Mesenchymal stem cell (in vitro differentiated cells and primary cell): ENCODE results near the gene CHST11.

Experiments
- DNase-seq: peaks from one replicate; pipeline ENCODE4 v3.0.0-alpha.2; 2013
- H2AFZ ChIP-seq: one replicate; pipeline ENCODE4 v1.6.1; 2013; ENCODE audit warnings: low read depth, mild to moderate bottlenecking, control low read depth, inconsistent platforms, low read length, moderate library complexity
- H2AK5ac ChIP-seq: 2 replicates; pipeline ENCODE4 v1.6.1; 2013; ENCODE audit warnings: low read length, moderate library complexity, mild to moderate bottlenecking, inconsistent platforms; ENCODE audit not compliant: severe bottlenecking
- H2BK120ac ChIP-seq: one replicate; pipeline ENCODE4 v1.6.1; 2013; ENCODE audit warnings: low read depth, mild to moderate bottlenecking, inconsistent platforms, low read length, moderate library complexity
- H2BK12ac ChIP-seq, 2 experiments: one replicate each; pipeline ENCODE4 v1.6.1; 2013; ENCODE audit warnings: inconsistent platforms in 2 of 2, low read length in 2 of 2, mild to moderate bottlenecking in 2 of 2, moderate library complexity in 2 of 2, control low read depth in 1 of 2
- H2BK15ac ChIP-seq: one replicate; pipeline ENCODE4 v1.6.1; 2013; ENCODE audit warnings: mild to moderate bottlenecking, low read depth, inconsistent platforms; ENCODE audit not compliant: poor library complexity, severe bottlenecking
- H2BK5ac ChIP-seq: 2 replicates; pipeline ENCODE4 v1.6.1; 2013; ENCODE audit warnings: low read depth, mild to moderate bottlenecking, low read length, control low read depth, inconsistent platforms; ENCODE audit not compliant: poor library complexity, severe bottlenecking
- H3K14ac ChIP-seq, 2 experiments: one replicate each; pipeline ENCODE4 v1.6.1; 2013; ENCODE audit warnings: inconsistent platforms in 2 of 2, low read length in 2 of 2, control low read depth in 1 of 2, mild to moderate bottlenecking in 1 of 2, moderate library complexity in 1 of 2
- H3K18ac ChIP-seq, 2 experiments: one replicate each; pipeline ENCODE4 v1.6.1; 2013; ENCODE audit warnings: inconsistent platforms in 2 of 2, low read length in 2 of 2, control low read depth in 1 of 2, low read depth in 1 of 2, mild to moderate bottlenecking in 1 of 2
- H3K23ac ChIP-seq, 2 experiments: one replicate each; pipeline ENCODE4 v1.6.1; 2013; ENCODE audit warnings: inconsistent platforms in 2 of 2, low read length in 2 of 2, mild to moderate bottlenecking in 2 of 2, moderate library complexity in 2 of 2, control low read depth in 1 of 2
- H3K27ac ChIP-seq: 2 replicates; pipeline ENCODE4 v1.5.1; 2013; ENCODE audit warnings: mild to moderate bottlenecking, moderate library complexity, low read length, control low read depth, inconsistent platforms; ENCODE audit not compliant: poor library complexity, severe bottlenecking
- H3K27me3 ChIP-seq, 2 experiments: 2 replicates each; pipeline versions ENCODE4 v1.6.1 to v1.7.0; 2013; ENCODE audit warnings: low read length in 2 of 2, mild to moderate bottlenecking in 2 of 2, moderate library complexity in 2 of 2, control low read depth in 1 of 2, inconsistent platforms in 1 of 2; ENCODE audit not compliant: control insufficient read depth in 1 of 2, insufficient read depth in 1 of 2
- H3K36me3 ChIP-seq, 2 experiments: 2 replicates each; pipeline versions ENCODE4 v1.6.1 to v1.7.0; 2013; ENCODE audit warnings: low read length in 2 of 2, control low read depth in 1 of 2, inconsistent platforms in 1 of 2, low read depth in 1 of 2, mild to moderate bottlenecking in 1 of 2; ENCODE audit not compliant: insufficient read depth in 2 of 2, control insufficient read depth in 1 of 2
- H3K4ac ChIP-seq, 2 experiments: one replicate each; pipeline ENCODE4 v1.6.1; 2013; ENCODE audit warnings: inconsistent platforms in 2 of 2, low read length in 2 of 2, mild to moderate bottlenecking in 2 of 2, moderate library complexity in 2 of 2, control low read depth in 1 of 2, low read depth in 1 of 2
- H3K4me1 ChIP-seq: 2 replicates; pipeline ENCODE4 v1.6.1; 2013; ENCODE audit warnings: low read depth, low read length, control low read depth; ENCODE audit not compliant: control insufficient read depth, insufficient read depth
- H3K4me2 ChIP-seq: 2 replicates; pipeline ENCODE4 v1.6.1; 2013; ENCODE audit warnings: low read length, mild to moderate bottlenecking, inconsistent platforms; ENCODE audit not compliant: poor library complexity, severe bottlenecking
- H3K4me3 ChIP-seq, 2 experiments: 2 replicates each; pipeline versions ENCODE4 v1.5.1 to v1.7.0; 2013; ENCODE audit warnings: low read length in 2 of 2, mild to moderate bottlenecking in 2 of 2, control low read depth in 1 of 2, low read depth in 1 of 2; ENCODE audit not compliant: insufficient read depth in 1 of 2
- H3K79me1 ChIP-seq: replicated peaks from 2 replicates; pipeline ENCODE4 v1.6.1; 2013; ENCODE audit warnings: mild to moderate bottlenecking, control low read depth, low read length, inconsistent platforms; ENCODE audit not compliant: poor library complexity, severe bottlenecking
- H3K9ac ChIP-seq: 2 replicates; pipeline ENCODE4 v1.7.0; 2013; ENCODE audit warnings: mild to moderate bottlenecking, low read length, moderate library complexity
- H3K9me3 ChIP-seq: 2 replicates; pipeline ENCODE4 v1.7.0; 2013; ENCODE audit warnings: mild to moderate bottlenecking, low read length; ENCODE audit not compliant: control insufficient read depth
- H4K8ac ChIP-seq: one replicate; pipeline ENCODE4 v1.6.1; 2013; ENCODE audit warnings: inconsistent platforms, mild to moderate bottlenecking, low read length, moderate library complexity
- H4K91ac ChIP-seq: one replicate; pipeline ENCODE4 v1.6.1; 2013; ENCODE audit warnings: mild to moderate bottlenecking, low read length, inconsistent platforms
- whole genome bisulfite sequencing: methylation state at CpG from one replicate; pipeline ENCODE4 v1.1.7; 2013; ENCODE audit warnings: mixed read lengths; 5-methylcytosine and 5-hydroxymethylcytosine counted together

CHST11 gene

GRCh38 chr12:104785886-104786285, 329.1 kb downstream of the CHST11 start:
- peaks cover 6% of the 10 kb centered on the region for H3K9me3 ChIP-seq
- no peak overlapping the region for H3K14ac ChIP-seq
- 77% methylated on average over 4 of the region's 5 CpGs for WGBS
- no peak overlapping the region for H3K4me2 ChIP-seq
- no peak overlapping the region for H4K91ac ChIP-seq
- H3K23ac ChIP-seq: no peak overlapping the region
- no peak overlapping the region for H3K4me3 ChIP-seq
- H3K18ac ChIP-seq: no peak overlapping the region
- no peak overlapping the region for H2BK15ac ChIP-seq
- no peak overlapping the region for H2AFZ ChIP-seq
- H2BK12ac ChIP-seq: no peak overlapping the region
- H3K27me3 ChIP-seq: peaks cover 0 to 10% of the 10 kb centered on the region in 2 experiments
- H2BK120ac ChIP-seq: no peak overlapping the region
- H2BK5ac ChIP-seq: no peak overlapping the region
- no peak overlapping the region for H3K9ac ChIP-seq
- no peak overlapping the region for H3K27ac ChIP-seq
- H2AK5ac ChIP-seq: no peak overlapping the region
- DNase-seq: no peak
- H3K79me1 ChIP-seq: no peaks in the 10 kb centered on the region
- no peak overlapping the region for H4K8ac ChIP-seq
- no peaks in the 10 kb centered on the region for H3K36me3 ChIP-seq
- peaks cover 5% of the 10 kb centered on the region for H3K4me1 ChIP-seq
- H3K4ac ChIP-seq: no peak overlapping the region

DNA sequence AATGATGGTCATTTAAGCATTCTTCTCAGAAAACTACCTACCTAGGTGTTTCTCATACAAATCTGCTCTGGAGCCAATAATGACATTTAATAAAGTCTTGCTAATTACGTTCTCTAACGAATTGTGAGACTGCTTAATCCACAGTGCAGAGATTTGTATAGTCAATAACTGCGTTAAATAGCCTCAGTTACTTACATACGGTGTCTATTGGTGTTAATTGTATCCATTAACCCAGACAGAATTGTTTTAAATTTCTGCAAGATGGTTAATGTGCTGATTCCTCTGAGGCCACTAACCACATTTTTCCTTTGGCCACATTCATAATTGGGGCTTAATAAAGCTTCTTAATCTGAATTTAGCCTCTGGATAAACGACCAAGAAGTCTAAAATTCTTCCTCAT, 329.6 kb downstream of the CHST11 start:
- Histone ChIP-seq H3K4me2 (no peak overlapping the region), H3K4me1 (peaks cover 5% of the 10 kb centered on the region), H3K4me3 (no peak overlapping the region), H2BK15ac (no peak overlapping the region), H3K4ac (no peak overlapping the region), H3K27ac (no peak overlapping the region), H3K9ac (no peak overlapping the region), H4K91ac (no peak overlapping the region), H3K36me3 (no peaks in the 10 kb centered on the region), H3K14ac (no peak overlapping the region), H2AFZ (no peak overlapping the region), H2BK12ac (no peak overlapping the region), H3K9me3 (peaks cover 1% of the 10 kb centered on the region), H3K18ac (no peak overlapping the region), H3K23ac (no peak overlapping the region), H3K79me1 (no peaks in the 10 kb centered on the region), H3K27me3 (peaks cover 0 to 10% of the 10 kb centered on the region in 2 experiments), H2BK120ac (no peak overlapping the region), H4K8ac (no peak overlapping the region), H2BK5ac (no peak overlapping the region), H2AK5ac (no peak overlapping the region)
- WGBS: 92% methylated on average over 3 of the region's 5 CpGs
- no peak for DNase-seq

DNA sequence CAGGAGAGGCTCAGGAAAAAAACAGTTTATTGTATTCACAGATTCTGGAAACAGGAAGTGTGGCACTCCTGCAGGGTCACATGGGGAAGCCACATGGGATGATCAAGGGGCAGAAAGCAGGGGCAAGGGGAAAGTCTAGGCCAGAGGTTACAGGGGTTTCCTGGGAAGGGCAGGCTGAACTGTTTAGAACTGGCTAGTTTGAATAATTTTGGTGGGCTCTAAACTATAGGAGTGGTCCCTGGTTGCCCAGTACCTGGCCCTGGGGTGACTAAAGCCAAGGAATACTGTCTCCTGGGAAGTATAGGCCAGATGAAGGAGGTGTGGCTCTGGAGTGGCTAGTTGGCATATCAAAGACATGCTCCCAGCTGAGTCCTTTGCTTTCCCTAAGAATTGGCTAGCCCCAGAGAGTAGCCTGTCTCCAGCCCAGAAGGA, 332.1 kb downstream of the CHST11 start:
- Histone ChIP-seq H3K14ac (no peak overlapping the region), H2AFZ (no peak overlapping the region), H3K4me3 (no peak overlapping the region)

DNA sequence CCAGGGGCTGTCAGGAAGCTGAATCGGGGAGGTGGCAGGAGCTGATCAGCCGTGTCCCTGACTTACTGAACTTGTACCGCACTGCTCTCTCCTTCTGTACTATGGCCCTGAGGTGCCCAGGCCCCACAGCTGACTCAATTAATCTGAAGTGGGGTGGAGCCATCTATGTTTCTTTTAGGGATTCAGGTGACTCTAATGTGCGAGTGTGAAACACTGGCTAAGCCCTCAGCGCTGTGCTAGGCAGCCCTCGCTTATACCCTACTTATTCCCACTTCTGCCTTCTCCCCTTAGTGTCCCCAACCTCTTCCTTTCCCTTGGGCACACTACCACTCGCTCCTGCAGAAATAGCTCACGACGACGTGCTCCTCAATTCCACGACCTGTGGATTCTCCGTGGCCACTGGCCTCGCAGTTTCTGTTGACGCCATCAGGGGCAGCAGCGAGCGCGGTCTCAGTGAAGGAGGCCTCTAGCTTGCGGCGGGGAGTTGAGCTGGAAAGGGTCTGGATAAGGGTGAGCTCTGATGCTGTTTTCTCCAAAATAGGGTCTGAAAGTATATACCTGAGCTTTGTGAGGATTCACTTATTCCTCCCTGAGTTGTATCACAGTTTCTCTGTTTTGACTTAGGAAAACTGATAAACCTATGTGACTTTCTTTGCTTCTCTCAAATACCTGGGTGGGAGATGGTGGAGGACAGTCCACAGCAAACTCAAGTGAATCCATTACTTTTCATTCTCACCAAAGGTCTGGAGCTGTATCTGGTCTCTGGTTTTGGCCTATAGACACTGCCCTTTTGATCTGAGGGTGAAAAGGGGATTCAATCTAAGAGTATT, 333.8 kb downstream of the CHST11 start:
- H3K4me1 ChIP-seq: peaks cover 7% of the 10 kb centered on the region
- H3K4ac ChIP-seq: peak overlapping the region in 1 of 2 experiments; percentile 30
- no peaks in the 10 kb centered on the region for H3K79me1 ChIP-seq
- H3K9ac ChIP-seq: no peak overlapping the region
- WGBS: 37% methylated on average over 19 of the region's 19 CpGs
- no peak overlapping the region for H2BK120ac ChIP-seq
- no peak overlapping the region for H4K91ac ChIP-seq
- H3K9me3 ChIP-seq: no peaks in the 10 kb centered on the region
- H3K18ac ChIP-seq: peak overlapping the region in 1 of 2 experiments; percentile 64
- H4K8ac ChIP-seq: no peak overlapping the region
- H2BK15ac ChIP-seq: no peak overlapping the region
- no peaks in the 10 kb centered on the region for H3K27me3 ChIP-seq
- H3K36me3 ChIP-seq: no peaks in the 10 kb centered on the region
- no peak overlapping the region for H2AK5ac ChIP-seq
- peak overlapping the region; percentile 54 for H2AFZ ChIP-seq
- no peak overlapping the region for H2BK5ac ChIP-seq
- H2BK12ac ChIP-seq: peak overlapping the region in 1 of 2 experiments; percentile 63
- peak; percentile 37 for DNase-seq
- no peak overlapping the region for H3K23ac ChIP-seq
- H3K4me3 ChIP-seq: no peak overlapping the region
- no peak overlapping the region for H3K27ac ChIP-seq
- H3K14ac ChIP-seq: peak overlapping the region in 1 of 2 experiments; percentile 48
- no peak overlapping the region for H3K4me2 ChIP-seq

More for the DNA sequence above, 332.1 kb downstream of the CHST11 start:
- H2BK120ac ChIP-seq: no peak overlapping the region
- H3K79me1 ChIP-seq: no peaks in the 10 kb centered on the region
- no peaks in the 10 kb centered on the region for H3K9me3 ChIP-seq
- no peak overlapping the region for H4K91ac ChIP-seq
- no peak overlapping the region for H2AK5ac ChIP-seq
- no peak overlapping the region for H3K4me2 ChIP-seq
- H3K9ac ChIP-seq: no peak overlapping the region
- H3K27me3 ChIP-seq: peaks cover 0 to 4% of the 10 kb centered on the region in 2 experiments
- peak overlapping the region in 1 of 2 experiments; percentile 53 for H3K18ac ChIP-seq
- no peak overlapping the region for H3K23ac ChIP-seq
- no peak for DNase-seq
- peak overlapping the region; percentile 79 for H4K8ac ChIP-seq
- H2BK5ac ChIP-seq: no peak overlapping the region
- H3K4me1 ChIP-seq: peaks cover 7% of the 10 kb centered on the region
- no peaks in the 10 kb centered on the region for H3K36me3 ChIP-seq
- H3K4ac ChIP-seq: no peak overlapping the region
- H2BK15ac ChIP-seq: no peak overlapping the region
- H3K27ac ChIP-seq: no peak overlapping the region
- no peak overlapping the region for H2BK12ac ChIP-seq
